Sigmoid colon (tissue), 7 donors: ENCODE data around the gene PLA2G10. TPM values are rescaled to one million over a fixed set of nuclear protein-coding genes. Genes with fewer than 3 reads are reported as not detected.
"Not testable (repeated sequence)": the region's sequence is repeated elsewhere in the genome, so short reads cannot be mapped to it uniquely, and the experiment has no call there.

Source experiments
- DNase-seq: peaks from one replicate; pipeline ENCODE4 v3.0.0-alpha.2; 2019
- H3K27ac ChIP-seq, 4 donors: fragments of 200-600 bp; sonication (generic); one replicate each; pipeline ENCODE4 v1.5.1; 2016 to 2019; ENCODE audit warnings: mild to moderate bottlenecking in 1 of 4
- H3K27me3 ChIP-seq, 3 donors: fragments of 200-600 bp; sonication (generic); one replicate each; pipeline ENCODE4 v1.5.1; 2019; ENCODE audit warnings: mild to moderate bottlenecking in 1 of 3
- H3K36me3 ChIP-seq, 4 donors: fragments of 200-600 bp; sonication (generic); one replicate each; pipeline ENCODE4 v1.5.1; 2016 to 2019
- H3K4me1 ChIP-seq, 4 donors: fragments of 200-600 bp; sonication (generic); one replicate each; pipeline ENCODE4 v1.5.1; 2017 to 2019
- H3K4me3 ChIP-seq, 4 donors: fragments of 200-600 bp; sonication (generic); one replicate each; pipeline ENCODE4 v1.5.1; 2017 to 2019; ENCODE audit warnings: mild to moderate bottlenecking in 2 of 4, moderate library complexity in 1 of 4
- H3K9me3 ChIP-seq, 4 donors: fragments of 200-600 bp in 3 of 4; sonication (generic) in 3 of 4; one replicate each; pipeline versions ENCODE4 v1.5.1 to v1.6.1; 2013 to 2019
- WGBS, 2 donors: extraction: QIAGEN DNeasy Blood & Tissue Kit; methylation state at CpG; one replicate each; pipeline ENCODE4 v1.1.7; 2013; 5-methylcytosine and 5-hydroxymethylcytosine counted together
- intact Hi-C: fragments of 100-400 bp; cut with DNase I; formaldehyde crosslinking; loops from one replicate; pipeline ENCODE4 v1.15.1; 2023
- polyA plus RNA-seq, 3 donors: library from polyadenylated mRNA; stranded (reverse); fragments of 200-250 nt; gene quantifications; one replicate each; pipeline ENCODE4 v1.2.3, GENCODE V29; 2013
- total RNA-seq, 4 donors: library from RNA; depleted of rRNA; stranded (reverse); fragments of >200 nt; gene quantifications; one replicate each; pipeline ENCODE4 v1.1.0, GENCODE V29; 2016
- donor health status: healthy with polysubstance abuse.
- donor health status: Bipolar disorder and iron deficiency.
- donor health status: healthy.

Gene PLA2G10, protein sequence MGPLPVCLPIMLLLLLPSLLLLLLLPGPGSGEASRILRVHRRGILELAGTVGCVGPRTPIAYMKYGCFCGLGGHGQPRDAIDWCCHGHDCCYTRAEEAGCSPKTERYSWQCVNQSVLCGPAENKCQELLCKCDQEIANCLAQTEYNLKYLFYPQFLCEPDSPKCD
- not detected for total RNA-seq
- polyA plus RNA-seq: 10 to 100 TPM; 22.7 to 29.4 (median 27.5) TPM

DNA sequence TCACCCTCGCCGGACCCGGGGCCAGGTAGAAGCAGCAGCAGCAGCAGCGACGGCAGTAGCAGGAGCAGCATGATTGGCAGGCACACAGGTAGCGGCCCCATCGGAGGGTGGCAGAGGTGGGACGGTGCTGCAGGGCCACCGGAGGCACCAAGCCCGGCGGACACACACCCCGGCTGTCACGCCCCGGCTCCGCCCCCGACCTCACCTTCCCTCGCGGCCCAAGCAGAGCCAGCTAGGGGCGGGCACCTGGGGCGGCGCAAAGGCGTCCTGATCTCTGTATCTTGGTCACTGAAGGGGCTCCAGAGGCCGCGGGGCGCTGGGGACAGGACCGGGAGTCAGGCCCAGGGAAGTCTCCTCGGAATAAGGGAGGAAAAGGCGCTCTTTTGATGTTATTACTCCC, at the start of gene PLA2G10:
PLA2G10 (minus strand) TSS at position 180 of the 400 bp plus-strand sequence; CDS start at position 101, 79 bp downstream.
- intact Hi-C loops, H3K9me3 ChIP-seq, H3K27ac ChIP-seq, H3K4me3 ChIP-seq, H3K36me3 ChIP-seq, H3K27me3 ChIP-seq, DNase-seq, H3K4me1 ChIP-seq: not testable (repeated sequence)
- no CpG with 5 or more reads among the region's 28 CpGs for WGBS, 2 donors

DNA sequence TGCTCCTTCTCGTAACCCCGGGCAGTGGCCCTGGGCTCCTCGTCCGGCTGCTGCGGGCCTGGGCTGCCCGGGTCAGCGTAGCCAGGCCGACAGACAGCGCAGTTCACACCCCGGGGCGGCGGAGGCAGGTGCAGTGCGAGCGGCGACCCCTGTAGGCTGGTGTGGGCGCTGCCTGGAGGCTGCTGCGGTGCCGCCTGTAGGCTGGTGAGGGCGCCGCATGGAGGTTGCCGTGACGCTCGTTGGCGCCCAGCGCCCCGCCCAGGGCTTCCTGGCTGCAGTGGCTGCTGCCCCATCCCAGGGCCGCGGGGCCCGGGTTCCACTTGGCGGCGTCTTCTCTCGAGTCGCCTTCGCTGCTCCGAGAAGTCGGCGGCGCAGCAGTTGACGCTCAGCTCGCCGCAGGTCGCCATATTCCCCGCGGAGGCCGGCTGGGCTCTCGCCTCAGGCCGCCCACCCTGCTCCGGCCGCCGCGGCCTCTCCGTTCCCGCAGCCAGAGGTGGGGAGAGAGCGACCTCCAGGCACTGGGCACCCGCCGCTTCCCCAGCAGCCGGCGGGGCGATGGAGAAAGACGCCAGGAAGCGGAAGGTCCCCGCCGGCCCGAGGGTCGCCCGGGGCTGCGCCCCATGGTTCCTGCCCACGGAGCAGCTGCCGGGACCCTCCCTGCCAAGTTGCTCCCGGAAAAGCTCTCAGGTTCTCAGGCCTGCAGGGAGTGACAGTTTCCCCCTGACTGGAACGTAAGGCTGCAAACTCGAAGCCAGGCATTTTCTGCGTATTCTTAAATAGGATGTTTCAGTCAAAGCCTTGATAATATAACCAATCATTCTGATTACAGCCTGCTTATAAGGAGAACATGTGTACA, 48.4 kb upstream of the PLA2G10 start, which contains the start of gene NPIPA2:
NPIPA2 (plus strand) TSS at position 261 of the 856 bp plus-strand sequence. CDS start 5,533 bp downstream, outside the sequence.
- H3K9me3 ChIP-seq, DNase-seq, H3K36me3 ChIP-seq, H3K4me1 ChIP-seq, H3K27ac ChIP-seq, H3K4me3 ChIP-seq, H3K27me3 ChIP-seq, intact Hi-C loops: not testable (repeated sequence)
- no CpG with 5 or more reads among the region's 73 CpGs for WGBS, 2 donors

DNA sequence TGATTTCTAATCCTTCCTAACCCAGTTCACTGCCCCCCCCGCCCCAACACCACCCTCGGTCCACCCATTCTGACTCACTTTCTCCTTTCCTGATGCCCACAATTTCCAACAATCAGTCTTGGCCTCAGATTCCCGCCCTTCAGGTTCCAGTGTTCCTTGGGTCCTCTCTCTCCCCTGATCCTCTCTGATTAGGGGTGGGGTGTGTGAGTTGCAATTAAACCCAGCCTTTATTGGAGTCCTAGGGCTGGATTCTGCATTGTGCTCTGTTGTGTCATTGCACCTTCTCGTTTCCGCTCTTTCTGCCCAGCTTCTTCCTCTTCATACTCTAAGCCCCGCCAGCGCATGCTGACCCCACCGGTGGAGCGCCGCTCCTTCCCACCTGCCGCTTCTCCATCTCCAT, 47.7 kb upstream of the PLA2G10 start:
- intact Hi-C loops, H3K36me3 ChIP-seq, H3K27me3 ChIP-seq, H3K4me1 ChIP-seq, H3K4me3 ChIP-seq, H3K9me3 ChIP-seq, H3K27ac ChIP-seq, DNase-seq: not testable (repeated sequence)
- WGBS, 2 donors: no CpG with 5 or more reads among the region's 11 CpGs

DNA sequence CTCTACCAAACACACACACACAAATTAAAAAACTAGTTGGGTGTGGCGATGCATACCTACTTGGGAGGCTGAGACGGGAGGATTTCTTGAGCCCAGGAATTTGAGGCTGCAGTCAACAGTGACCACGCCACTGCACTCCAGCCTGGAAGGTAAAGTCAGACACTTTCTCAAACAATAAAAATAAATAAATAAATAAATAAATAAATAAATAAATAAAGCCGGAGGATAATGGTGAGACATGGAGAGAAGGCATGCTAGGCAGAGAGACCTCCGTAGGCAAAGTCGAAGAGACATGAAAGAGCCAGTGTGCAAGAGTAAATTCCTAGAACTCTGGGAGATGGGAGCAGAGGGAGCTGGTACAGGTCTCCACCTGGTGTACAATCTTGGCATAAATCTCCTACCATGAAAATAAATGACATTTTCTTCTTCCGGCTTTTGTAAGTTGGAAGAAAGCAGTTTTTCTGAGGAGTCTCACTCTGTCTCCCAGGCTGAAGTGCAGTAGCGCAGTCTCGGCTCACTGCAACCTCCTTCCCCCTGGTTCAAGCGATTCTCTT, 46.8 kb upstream of the PLA2G10 start:
- intact Hi-C loops, H3K9me3 ChIP-seq, H3K27me3 ChIP-seq, DNase-seq, H3K27ac ChIP-seq, H3K36me3 ChIP-seq, H3K4me1 ChIP-seq, H3K4me3 ChIP-seq: not testable (repeated sequence)
- WGBS, 2 donors: 12 to 54% methylated on average over 1 of the region's 10 CpGs

DNA sequence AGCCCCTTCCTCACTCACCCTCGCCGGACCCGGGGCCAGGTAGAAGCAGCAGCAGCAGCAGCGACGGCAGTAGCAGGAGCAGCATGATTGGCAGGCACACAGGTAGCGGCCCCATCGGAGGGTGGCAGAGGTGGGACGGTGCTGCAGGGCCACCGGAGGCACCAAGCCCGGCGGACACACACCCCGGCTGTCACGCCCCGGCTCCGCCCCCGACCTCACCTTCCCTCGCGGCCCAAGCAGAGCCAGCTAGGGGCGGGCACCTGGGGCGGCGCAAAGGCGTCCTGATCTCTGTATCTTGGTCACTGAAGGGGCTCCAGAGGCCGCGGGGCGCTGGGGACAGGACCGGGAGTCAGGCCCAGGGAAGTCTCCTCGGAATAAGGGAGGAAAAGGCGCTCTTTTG, 39.1 kb upstream of the PLA2G10 start:
- H3K36me3 ChIP-seq, H3K27ac ChIP-seq, H3K4me3 ChIP-seq, H3K27me3 ChIP-seq, intact Hi-C loops, H3K9me3 ChIP-seq, H3K4me1 ChIP-seq, DNase-seq: not testable (repeated sequence)
- no CpG with 5 or more reads among the region's 28 CpGs for WGBS, 2 donors

DNA sequence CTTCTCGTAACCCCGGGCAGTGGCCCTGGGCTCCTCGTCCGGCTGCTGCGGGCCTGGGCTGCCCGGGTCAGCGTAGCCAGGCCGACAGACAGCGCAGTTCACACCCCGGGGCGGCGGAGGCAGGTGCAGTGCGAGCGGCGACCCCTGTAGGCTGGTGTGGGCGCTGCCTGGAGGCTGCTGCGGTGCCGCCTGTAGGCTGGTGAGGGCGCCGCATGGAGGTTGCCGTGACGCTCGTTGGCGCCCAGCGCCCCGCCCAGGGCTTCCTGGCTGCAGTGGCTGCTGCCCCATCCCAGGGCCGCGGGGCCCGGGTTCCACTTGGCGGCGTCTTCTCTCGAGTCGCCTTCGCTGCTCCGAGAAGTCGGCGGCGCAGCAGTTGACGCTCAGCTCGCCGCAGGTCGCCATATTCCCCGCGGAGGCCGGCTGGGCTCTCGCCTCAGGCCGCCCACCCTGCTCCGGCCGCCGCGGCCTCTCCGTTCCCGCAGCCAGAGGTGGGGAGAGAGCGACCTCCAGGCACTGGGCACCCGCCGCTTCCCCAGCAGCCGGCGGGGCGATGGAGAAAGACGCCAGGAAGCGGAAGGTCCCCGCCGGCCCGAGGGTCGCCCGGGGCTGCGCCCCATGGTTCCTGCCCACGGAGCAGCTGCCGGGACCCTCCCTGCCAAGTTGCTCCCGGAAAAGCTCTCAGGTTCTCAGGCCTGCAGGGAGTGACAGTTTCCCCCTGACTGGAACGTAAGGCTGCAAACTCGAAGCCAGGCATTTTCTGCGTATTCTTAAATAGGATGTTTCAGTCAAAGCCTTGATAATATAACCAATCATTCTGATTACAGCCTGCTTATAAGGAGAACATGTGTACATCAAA, 9.3 kb upstream of the PLA2G10 start, which contains the start of gene NPIPA3:
NPIPA3 (plus strand) TSS at position 256 of the 856 bp plus-strand sequence. CDS start 5,533 bp downstream, outside the sequence.
- intact Hi-C loops, H3K4me1 ChIP-seq, H3K27me3 ChIP-seq, H3K36me3 ChIP-seq, H3K4me3 ChIP-seq, H3K27ac ChIP-seq, H3K9me3 ChIP-seq, DNase-seq: not testable (repeated sequence)
- no CpG with 5 or more reads among the region's 73 CpGs for WGBS, 2 donors

DNA sequence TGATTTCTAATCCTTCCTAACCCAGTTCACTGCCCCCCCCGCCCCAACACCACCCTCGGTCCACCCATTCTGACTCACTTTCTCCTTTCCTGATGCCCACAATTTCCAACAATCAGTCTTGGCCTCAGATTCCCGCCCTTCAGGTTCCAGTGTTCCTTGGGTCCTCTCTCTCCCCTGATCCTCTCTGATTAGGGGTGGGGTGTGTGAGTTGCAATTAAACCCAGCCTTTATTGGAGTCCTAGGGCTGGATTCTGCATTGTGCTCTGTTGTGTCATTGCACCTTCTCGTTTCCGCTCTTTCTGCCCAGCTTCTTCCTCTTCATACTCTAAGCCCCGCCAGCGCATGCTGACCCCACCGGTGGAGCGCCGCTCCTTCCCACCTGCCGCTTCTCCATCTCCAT, 8.6 kb upstream of the PLA2G10 start:
- DNase-seq, H3K9me3 ChIP-seq, H3K27me3 ChIP-seq, H3K4me1 ChIP-seq, H3K4me3 ChIP-seq, H3K27ac ChIP-seq, H3K36me3 ChIP-seq, intact Hi-C loops: not testable (repeated sequence)
- WGBS, 2 donors: no CpG with 5 or more reads among the region's 11 CpGs

DNA sequence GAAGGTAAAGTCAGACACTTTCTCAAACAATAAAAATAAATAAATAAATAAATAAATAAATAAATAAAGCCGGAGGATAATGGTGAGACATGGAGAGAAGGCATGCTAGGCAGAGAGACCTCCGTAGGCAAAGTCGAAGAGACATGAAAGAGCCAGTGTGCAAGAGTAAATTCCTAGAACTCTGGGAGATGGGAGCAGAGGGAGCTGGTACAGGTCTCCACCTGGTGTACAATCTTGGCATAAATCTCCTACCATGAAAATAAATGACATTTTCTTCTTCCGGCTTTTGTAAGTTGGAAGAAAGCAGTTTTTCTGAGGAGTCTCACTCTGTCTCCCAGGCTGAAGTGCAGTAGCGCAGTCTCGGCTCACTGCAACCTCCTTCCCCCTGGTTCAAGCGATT, 7.8 kb upstream of the PLA2G10 start:
- intact Hi-C loops, H3K36me3 ChIP-seq, DNase-seq, H3K4me1 ChIP-seq, H3K27ac ChIP-seq, H3K4me3 ChIP-seq, H3K9me3 ChIP-seq, H3K27me3 ChIP-seq: not testable (repeated sequence)
- WGBS, 2 donors: 6 to 71% methylated on average over 1 to 2 of the region's 7 CpGs

DNA sequence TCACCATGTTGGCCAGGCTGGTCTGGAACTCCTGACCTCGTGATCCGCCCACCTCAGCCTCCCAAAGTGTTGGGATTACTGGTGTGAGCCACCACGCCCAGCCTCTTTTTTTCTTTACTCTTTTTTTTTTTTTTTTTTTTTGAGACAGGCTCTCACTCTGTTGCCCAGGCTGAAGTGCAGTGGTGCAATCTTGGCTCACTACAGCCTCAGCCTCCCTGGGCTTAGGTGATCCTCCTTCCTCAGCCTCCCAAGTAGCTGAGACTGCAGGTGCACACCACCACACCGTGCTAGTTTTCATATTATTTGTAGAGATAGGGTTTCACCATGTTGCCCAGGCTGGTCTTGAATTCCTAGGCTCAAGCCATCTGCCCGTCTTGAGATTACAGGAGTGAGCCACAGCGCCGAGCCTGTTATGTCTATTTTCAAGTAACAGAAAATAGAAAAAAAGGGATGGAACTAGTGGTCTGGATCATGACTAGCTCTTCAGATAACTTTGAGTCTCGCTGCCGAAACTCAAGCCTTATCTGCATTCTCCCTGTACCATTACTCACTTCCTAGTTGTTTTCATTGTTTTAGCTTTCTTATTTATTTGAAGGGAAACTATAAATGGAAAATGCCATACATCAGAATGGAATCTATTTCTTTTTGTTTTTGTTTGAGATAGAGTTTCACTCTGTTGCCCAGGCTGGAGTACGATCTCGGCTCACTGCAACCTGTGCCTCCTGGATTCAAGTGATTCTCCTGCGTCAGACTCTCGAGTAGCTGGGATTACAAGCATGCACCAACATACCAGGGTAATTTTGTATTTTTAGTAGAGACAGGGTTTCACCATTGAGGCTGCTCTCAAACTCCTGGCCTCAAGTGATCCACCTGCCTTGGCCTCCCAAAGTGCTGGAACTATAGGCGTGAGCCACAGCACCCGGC, 8.0 kb downstream of the PLA2G10 start:
- H3K36me3 ChIP-seq, H3K4me3 ChIP-seq, H3K27me3 ChIP-seq, H3K9me3 ChIP-seq, intact Hi-C loops, H3K4me1 ChIP-seq, H3K27ac ChIP-seq: not testable (repeated sequence)
- peak; percentile 15 for DNase-seq
- WGBS, 2 donors: 87 to 91% methylated on average over 15 of the region's 15 CpGs
